ENCODE data around the gene HDAC2. TPM values are rescaled to one million over a fixed set of nuclear protein-coding genes. Genes with fewer than 3 reads are reported as not detected.
"Not testable (repeated sequence)": the region's sequence is repeated elsewhere in the genome, so short reads cannot be mapped to it uniquely, and the experiment has no call there.

HDAC2 gene
- total RNA-seq, 6 experiments from 2014 or later: 15.6 to 22.2 (median 21.3) TPM

GRCh38 chr6:113936093-113936934, 34.6 kb downstream of the HDAC2 start:
- Histone ChIP-seq H3K36me3 (peaks cover 0 to 25% (median 3%) of the 10 kb centered on the region in 4 donors), H3K27me3 (no peaks in the 10 kb centered on the region), H3K4me3 (no peak overlapping the region), H3K27ac (no peak overlapping the region), H3K9me3 (no peaks in the 10 kb centered on the region), H3K4me1 (no peaks in the 10 kb centered on the region)
- ATAC-seq: peak; percentile 75 to 91 (median 86)
- intact Hi-C loops (cut with DNase I): no loop called here
- 78% methylated on average over 6 of the region's 6 CpGs for WGBS (ENCODE audit: insufficient coverage, low coverage, low lambda C conversion rate, missing lambda C conversion rate)
- no peak for DNase-seq
- TF ChIP-seq POLR2A (IDR thresholded peaks at IDR 0.05) (no peak), CTCF (IDR thresholded peaks at IDR 0.05) (peak; percentile 73 to 77 (median 75))

- intact Hi-C loops (cut with DNase I): no loop called here
- ATAC-seq: no peak
- H3K27ac ChIP-seq: no peak overlapping the region
- no peaks in the 10 kb centered on the region for H3K27me3 ChIP-seq
- peaks cover 0 to 7% (median 0%) of the 10 kb centered on the region in 4 donors for H3K36me3 ChIP-seq
- no peaks in the 10 kb centered on the region for H3K4me1 ChIP-seq
- no peak overlapping the region for H3K4me3 ChIP-seq
- DNase-seq: no peak
- H3K9me3 ChIP-seq: peaks cover 0 to 2% (median 0%) of the 10 kb centered on the region in 4 donors
- WGBS (ENCODE audit: insufficient coverage, low coverage, low lambda C conversion rate, missing lambda C conversion rate): 40% methylated on average over 1 of the region's 2 CpGs
- TF ChIP-seq POLR2A (IDR thresholded peaks at IDR 0.05): no peak
- no peak for TF ChIP-seq CTCF (IDR thresholded peaks at IDR 0.05)
Measured at GRCh38 chr6:113934101-113934500, 36.8 kb downstream of the HDAC2 start.

GRCh38 chr6:113931907-113932306, 39.0 kb downstream of the HDAC2 start:
- intact Hi-C loops (cut with DNase I): not testable (repeated sequence)
- 87% methylated on average over 3 of the region's 23 CpGs for WGBS (ENCODE audit: insufficient coverage, low coverage, low lambda C conversion rate, missing lambda C conversion rate)

GRCh38 chr6:113930183-113930582, 40.8 kb downstream of the HDAC2 start:
- no peaks in the 10 kb centered on the region for H3K4me1 ChIP-seq
- no peaks in the 10 kb centered on the region for H3K27me3 ChIP-seq
- ATAC-seq: no peak
- no peak for DNase-seq
- H3K36me3 ChIP-seq: no peaks in the 10 kb centered on the region
- no peak for TF ChIP-seq CTCF (IDR thresholded peaks at IDR 0.05)
- no peak for TF ChIP-seq POLR2A (IDR thresholded peaks at IDR 0.05)
- H3K4me3 ChIP-seq: no peak overlapping the region
- H3K9me3 ChIP-seq: peaks cover 0 to 2% (median 0%) of the 10 kb centered on the region in 4 donors
- intact Hi-C loops (cut with DNase I): no loop called here
- H3K27ac ChIP-seq: no peak overlapping the region

More at GRCh38 chr6:113931907-113932306, 39.0 kb downstream of the HDAC2 start:
- not testable (repeated sequence) for ATAC-seq, H3K27ac ChIP-seq, H3K9me3 ChIP-seq, H3K4me3 ChIP-seq, H3K4me1 ChIP-seq, H3K36me3 ChIP-seq, DNase-seq, H3K27me3 ChIP-seq

- H3K4me1 ChIP-seq: no peaks in the 10 kb centered on the region
- no peaks in the 10 kb centered on the region for H3K36me3 ChIP-seq
- no peaks in the 10 kb centered on the region for H3K27me3 ChIP-seq
- peaks cover 0 to 2% (median 0%) of the 10 kb centered on the region in 4 donors for H3K9me3 ChIP-seq
- 30% methylated on average over 2 of the region's 2 CpGs for WGBS (ENCODE audit: insufficient coverage, low coverage, low lambda C conversion rate, missing lambda C conversion rate)
- TF ChIP-seq CTCF (IDR thresholded peaks at IDR 0.05) (no peak), POLR2A (IDR thresholded peaks at IDR 0.05) (no peak)
- peak in 1 of 4 donors; percentile 43 for ATAC-seq
- DNase-seq: no peak
- intact Hi-C loops (cut with DNase I): no loop called here
- H3K27ac ChIP-seq: no peak overlapping the region
- no peak overlapping the region for H3K4me3 ChIP-seq
Measured at GRCh38 chr6:113927001-113927400, 43.9 kb downstream of the HDAC2 start.
